GM04503 (cell line): ENCODE measurements around the gene RAD9A.
A peak's percentile ranks its signal among the peaks of the same experiment; 100 is the strongest.

Source experiments
- DNase-seq: peaks from one replicate; pipeline ENCODE4 v3.0.0-alpha.2; 2012; ENCODE audit warnings: low read depth

The RAD9A gene

DNA sequence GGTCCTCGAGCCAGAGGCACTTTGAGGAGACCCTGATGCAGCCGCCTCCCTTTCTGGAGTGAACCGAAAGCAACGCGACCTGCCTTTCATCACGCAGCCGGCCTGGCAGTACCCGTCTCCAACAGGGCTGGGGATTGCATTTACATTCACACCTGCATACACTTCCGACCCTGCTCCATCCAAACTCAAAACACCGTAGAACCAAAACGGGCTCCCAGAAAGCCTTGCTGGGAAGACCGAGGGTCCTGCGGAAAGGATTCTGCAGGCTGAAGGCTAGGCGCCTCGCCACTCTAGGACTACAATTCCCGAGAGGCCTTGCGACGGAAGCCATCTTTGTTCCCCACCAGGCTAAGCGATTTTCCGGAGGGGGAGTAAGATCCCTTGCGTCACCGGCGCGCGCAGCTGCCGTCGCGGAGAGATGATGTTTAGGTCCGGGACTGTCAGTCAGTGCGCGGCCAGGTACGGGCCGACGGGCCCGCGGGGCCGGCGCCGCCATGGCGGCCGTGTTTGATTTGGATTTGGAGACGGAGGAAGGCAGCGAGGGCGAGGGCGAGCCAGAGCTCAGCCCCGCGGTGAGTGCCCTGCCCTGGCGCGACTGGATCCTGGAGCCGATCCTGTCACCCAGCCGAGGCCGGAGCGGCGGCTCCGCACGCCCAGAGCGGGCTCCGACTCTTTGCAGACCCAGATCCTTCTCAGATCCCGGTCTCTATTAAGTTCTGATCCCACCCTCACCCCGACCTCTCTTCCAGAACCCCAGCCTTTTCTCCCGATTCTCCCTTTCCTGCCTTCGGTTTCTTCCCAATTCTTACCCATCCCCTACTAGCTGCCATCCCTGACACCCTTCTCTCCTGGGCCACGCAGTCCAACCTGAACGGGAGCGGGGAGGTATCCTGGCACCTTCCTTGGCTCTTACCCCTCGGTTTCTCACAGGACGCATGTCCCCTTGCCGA is 36.5 kb downstream of the RAD9A start, which contains the start of gene RPS6KB2:
TSS of gene RPS6KB2 (plus strand) at position 443 of the 950 bp plus-strand sequence. CDS start at position 495, 52 bp downstream.
- peak; percentile 85 for DNase-seq

DNA sequence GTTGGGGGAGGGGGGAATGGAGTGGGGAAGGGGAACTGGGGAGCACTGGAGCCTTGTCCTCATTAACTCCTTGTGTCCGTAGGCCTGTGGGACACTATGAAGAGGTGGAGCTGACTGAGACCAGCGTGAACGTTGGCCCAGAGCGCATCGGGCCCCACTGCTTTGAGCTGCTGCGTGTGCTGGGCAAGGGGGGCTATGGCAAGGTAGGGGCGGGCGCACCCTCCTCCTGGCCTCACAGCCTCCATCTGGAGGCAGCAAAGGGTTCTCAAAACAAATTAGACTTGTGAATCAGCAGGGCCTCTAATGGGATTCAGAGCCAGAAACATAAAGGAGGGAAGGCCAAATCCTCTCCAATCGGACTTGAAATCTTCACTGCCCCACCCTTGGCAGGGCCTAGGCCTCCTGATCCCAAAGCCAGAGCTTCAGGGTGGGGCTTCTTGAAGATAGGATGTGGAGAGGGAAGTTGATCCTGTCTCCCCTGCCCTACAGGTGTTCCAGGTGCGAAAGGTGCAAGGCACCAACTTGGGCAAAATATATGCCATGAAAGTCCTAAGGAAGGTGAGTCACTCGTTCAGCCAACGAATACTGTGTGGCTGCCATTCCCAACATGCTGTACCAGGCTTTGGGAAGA is 37.4 kb downstream of the RAD9A start:
- no peak for DNase-seq

DNA sequence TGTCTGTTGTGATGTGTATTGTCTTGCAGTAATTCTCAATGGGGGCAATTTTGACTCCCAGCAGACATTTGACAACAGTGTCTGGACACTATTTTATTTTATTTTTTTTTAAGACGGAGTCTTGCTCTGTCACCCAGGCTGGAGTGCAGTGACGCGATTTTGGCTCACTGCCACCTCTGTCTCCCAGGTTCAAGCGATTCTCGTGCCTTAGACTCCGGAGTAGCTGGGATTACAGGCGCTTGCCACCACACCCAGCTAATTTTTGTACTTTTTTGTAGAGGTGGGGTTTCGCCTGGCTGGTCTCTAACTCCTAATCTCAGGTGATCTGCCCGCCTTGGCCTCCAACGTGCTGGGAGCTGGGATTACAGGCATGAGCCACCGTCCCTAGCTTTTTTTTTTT is 37.9 kb downstream of the RAD9A start:
- no peak for DNase-seq

DNA sequence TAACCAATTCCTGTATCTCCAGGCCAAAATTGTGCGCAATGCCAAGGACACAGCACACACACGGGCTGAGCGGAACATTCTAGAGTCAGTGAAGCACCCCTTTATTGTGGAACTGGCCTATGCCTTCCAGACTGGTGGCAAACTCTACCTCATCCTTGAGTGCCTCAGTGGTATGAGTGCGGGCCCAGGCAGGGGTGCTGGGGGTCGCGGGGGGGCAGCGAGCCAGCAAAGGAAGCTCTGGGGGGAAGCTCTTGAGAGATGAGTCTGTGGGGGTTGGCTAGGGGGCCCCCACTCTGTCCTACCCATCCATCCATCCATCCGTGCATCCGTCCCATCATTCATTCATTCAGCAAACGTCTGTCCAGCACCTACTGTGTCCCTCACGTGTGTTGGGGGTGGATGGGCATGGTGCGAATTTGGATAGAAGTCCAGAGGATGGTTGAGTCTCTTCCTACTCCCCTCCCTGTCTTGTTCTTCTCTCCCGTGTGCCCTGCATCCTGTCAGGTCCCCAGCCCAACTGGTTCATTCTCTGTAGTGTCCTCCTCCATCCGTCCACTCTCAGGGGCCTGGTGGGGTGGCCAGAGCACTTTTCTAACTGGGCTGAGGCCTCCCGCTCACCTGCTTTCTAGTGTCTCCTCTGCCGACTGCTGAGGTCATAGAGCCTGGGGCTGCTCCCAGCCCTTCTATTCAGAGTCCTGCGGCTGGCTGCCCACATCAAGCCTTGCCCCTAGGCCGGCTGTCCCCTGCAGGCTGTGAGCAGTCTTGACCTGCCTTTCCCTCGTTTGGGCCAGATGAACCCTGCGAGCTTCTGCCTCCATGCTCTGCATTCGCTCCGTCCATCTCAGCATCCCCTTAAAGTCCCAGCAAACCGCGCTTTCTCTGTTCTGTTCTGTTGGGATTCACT is 39.8 kb downstream of the RAD9A start:
- DNase-seq, result no peak

DNA sequence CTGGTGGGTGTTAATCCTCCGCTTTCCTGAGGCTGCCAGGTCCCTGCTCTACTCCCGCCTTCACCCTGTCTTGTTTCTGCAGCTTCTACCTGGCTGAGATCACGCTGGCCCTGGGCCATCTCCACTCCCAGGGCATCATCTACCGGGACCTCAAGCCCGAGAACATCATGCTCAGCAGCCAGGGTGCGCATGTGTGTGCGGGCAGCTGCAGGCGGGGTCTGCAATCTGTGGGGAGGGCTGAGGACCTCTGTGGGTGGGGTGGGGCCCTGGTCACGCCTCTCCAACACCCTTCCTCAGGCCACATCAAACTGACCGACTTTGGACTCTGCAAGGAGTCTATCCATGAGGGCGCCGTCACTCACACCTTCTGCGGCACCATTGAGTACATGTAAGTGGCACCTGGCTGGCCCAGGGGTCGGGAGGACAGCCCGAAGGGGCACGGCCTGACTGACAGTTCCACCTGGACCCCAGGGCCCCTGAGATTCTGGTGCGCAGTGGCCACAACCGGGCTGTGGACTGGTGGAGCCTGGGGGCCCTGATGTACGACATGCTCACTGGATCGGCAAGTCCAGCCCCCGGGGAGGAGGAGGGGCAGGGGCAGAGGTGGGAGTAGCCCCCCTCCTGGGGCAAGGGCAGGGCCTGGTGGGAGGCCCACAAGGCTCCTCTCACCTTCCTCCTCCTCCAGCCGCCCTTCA is 41.0 kb downstream of the RAD9A start:
- no peak for DNase-seq

DNA sequence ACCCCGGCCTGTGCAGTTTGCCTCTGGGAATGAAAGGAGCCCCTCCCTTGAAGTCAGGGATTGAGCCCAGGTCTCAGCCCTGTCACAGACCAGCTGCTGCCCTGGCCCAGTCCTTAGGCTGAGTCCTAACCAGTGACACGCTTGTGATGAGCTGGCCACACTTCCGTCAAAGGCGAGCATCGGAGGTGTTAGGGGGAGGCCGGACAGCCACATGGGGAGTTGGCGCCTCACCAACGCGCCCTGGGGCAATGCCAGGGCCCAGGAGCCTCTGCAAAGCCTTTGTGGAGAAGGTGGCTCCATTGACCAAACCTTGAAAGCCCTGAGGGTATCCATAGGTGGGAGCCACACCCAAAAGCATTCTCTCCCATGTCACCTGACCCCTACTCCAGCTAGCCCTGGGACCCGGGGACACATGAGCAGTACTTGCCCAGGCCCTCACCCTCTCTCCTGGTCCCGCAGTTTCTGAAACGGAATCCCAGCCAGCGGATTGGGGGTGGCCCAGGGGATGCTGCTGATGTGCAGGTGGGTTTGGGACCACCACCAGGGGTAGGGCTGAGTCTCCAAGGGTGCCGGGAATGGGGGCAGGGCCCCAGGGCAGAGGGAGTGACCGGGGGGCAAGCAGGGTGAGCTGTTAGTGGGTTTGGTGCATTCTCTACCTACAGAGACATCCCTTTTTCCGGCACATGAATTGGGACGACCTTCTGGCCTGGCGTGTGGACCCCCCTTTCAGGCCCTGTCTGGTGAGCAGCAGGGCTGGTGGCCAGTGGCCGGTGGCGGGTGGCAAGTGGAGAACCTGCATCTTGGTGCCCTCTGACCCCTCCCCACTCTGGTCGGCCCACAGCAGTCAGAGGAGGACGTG is 42.0 kb downstream of the RAD9A start:
- DNase-seq, result no peak

DNA sequence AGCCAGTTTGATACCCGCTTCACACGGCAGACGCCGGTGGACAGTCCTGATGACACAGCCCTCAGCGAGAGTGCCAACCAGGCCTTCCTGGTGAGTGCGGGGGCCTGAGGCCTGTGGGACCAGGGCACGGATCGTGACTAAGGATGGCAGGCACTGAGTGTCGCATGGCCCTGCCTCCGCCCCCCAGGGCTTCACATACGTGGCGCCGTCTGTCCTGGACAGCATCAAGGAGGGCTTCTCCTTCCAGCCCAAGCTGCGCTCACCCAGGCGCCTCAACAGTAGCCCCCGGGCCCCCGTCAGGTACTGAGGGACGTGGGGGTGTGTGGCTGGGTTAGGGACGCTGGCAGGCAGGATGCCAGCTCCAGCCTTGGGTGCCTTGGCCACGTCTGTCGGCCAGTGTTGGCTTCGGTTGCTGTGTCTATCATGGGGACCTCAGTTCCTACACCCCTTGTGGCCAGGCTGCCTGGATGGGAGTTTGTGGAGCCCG is 42.7 kb downstream of the RAD9A start:
- no peak for DNase-seq

DNA sequence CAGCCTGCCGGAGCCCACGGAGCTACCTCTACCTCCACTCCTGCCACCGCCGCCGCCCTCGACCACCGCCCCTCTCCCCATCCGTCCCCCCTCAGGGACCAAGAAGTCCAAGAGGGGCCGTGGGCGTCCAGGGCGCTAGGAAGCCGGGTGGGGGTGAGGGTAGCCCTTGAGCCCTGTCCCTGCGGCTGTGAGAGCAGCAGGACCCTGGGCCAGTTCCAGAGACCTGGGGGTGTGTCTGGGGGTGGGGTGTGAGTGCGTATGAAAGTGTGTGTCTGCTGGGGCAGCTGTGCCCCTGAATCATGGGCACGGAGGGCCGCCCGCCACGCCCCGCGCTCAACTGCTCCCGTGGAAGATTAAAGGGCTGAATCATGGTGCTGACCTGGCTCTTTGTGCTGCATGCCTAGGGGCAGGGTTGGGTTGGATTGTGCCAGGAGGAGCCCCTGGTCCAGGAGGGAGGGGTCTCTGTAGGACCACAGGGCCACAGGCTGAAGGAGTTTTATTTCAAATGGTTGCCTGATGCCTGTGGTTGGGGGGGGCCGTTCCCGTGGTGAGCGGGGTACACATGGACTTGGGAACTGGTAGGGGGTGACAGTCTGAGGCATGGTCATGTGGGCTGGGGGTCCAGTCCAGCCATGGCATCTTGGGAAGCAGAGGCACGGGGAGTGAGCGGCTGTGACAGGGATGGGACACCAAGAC is 43.4 kb downstream of the RAD9A start:
- no peak for DNase-seq

DNA sequence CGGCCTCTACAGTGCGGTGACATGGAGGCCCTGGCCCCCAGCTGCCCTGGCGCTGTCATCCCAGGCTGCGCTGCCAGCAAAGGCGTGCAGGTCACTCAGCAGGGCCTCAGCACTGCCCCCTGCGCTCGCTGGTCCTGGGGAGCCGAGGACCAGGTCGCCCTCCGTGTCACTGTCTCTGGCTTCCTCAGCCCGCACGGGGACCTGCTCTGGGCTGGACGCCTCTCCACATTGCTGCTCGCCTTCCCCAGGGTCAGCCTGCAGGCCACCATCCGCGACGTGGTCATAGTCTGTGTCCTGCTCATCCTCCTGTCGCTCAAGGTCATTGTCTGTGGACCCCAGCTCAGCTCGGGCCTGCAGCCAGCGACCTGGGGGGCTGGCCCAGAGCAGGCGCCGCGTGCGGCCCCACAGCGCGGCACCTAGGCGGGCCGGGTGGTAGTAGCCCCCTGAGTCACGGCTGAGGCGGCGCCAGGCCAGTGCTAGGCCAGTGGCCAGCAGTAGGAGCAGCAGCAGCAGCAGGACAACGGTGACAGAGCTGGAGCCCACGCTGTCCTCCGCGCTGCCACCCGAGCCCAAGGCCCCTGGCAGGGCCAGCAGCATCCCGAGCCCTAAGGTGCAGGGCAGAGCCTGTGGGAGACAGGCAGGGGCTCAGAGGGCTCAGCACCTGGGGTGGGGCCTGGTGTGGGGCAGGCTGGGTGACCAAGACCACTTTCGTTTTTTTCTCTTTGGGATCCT is 44.1 kb downstream of the RAD9A start:
- no peak for DNase-seq

DNA sequence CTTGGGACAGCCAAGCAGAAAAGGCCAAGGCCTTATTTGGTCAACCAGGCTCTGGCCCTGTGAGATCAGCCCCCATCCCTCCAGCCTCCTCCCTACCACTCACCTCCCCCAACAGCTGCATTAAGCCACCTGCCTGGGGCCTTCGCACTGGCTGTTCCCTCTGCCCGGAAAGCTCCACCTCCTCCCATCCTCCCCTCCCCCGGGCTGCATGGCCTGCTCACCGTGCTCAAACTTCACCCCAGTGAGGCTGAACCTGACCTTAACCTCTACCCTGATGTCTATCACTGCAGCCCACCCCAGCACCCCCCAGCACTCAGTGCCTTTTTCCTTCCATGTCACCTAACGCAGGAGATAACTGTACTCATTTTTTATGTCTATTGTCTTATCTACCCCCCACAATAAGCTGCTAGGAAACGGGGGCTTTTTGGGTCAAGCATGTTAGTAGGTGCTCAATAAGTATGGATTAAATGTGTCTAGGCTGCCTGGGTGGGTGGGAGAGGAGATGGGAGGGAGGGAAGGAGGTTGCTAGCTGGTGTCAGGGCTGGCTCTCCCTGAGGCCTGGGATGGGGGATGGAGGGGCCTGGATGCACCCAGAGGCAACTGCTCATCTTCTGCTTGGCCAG is 44.8 kb downstream of the RAD9A start:
- DNase-seq, result no peak

DNA sequence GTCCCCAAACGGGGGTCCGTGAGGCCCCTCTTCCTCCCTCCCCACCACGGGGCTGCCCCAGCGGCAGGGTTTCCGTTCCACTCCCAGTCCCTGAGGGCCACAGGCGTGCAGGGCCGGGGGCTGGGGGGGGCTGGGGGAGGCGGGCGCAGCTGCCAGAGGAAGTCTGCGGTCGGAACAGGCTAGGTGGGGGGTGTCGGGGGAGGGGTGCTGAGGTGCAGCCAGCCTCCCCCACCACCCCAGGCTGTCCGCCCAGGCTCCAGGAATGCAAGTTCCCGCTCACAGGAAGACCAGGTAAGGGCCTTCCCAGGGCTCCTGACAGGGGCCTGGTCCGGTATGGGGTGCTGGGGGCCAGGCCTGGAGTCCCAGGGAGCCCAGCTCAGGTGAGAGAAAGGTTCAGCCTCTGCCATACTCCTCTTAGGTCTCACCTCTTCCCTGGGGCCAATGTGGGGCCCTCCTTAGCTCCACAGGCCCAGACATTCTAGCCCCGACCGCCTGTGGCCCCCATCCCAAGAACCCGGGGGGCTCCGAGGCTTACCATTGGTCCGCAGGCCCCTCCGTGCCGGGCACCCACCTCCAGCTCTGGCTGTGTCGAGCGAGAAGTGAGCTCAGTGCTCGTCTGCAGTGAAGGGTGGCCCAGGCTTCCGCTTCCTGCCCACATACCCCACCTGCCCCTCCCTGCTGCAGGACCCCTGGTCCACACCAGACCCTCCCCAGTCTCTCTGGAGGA is 45.5 kb downstream of the RAD9A start, which contains the start of gene PTPRCAP:
TSS of gene PTPRCAP (minus strand) at position 601 of the 727 bp plus-strand sequence. CDS start at position 538, 63 bp downstream.
- no peak for DNase-seq

DNA sequence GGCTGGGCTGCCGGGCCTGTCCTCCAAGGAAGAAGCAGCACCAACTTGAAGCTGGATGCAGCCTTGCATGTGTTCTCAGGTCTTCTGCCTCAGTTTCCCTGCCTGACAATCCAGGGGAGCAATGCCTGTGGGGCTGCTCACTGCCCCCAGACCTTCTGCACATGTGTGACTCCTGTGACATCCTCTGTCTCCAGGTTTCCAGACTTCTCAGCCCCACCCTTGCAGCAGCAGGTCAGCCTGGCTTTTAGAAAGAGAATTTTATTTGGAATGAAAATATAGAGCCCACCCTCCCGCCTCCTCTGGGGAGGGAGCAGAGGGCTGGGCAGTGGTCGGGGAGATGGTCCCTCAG is 46.0 kb downstream of the RAD9A start:
- DNase-seq, result no peak

DNA sequence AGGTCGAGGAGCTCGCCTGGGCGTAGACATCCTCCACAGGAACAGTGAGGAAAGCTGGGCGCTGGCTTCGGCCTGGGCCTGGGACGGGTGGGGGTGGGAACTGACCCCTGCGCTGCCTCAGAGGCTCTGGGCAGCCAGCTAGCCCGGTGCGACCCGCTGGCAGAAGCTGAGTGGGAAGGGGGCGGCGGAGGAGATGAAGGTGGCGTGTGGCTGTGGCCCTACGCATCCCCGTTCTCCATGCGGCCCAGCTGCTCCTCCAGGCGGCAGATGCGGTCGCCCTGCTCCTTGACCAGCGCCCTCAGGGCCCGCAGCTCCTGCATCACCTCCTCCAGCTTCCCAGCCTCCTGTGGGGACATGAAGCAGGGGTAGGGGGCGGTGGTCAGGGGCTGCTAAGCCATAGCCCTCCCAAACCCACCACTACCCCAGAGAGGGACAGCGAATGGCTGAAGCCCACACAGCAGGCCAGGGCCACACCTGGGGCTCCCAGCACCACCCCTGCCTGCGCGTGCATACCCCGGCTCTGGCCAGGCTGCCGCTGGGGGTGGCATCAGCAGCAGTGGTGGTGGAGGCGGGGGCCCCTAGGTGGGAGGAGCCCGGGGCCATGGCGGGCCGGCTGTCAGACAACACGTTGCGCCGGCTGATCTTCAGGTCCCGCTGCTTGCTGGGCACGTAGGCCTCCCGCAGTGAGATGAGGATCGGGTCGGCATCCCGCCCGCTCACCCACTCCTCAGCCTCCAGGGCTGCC is 46.5 kb downstream of the RAD9A start:
- DNase-seq, result no peak

DNA sequence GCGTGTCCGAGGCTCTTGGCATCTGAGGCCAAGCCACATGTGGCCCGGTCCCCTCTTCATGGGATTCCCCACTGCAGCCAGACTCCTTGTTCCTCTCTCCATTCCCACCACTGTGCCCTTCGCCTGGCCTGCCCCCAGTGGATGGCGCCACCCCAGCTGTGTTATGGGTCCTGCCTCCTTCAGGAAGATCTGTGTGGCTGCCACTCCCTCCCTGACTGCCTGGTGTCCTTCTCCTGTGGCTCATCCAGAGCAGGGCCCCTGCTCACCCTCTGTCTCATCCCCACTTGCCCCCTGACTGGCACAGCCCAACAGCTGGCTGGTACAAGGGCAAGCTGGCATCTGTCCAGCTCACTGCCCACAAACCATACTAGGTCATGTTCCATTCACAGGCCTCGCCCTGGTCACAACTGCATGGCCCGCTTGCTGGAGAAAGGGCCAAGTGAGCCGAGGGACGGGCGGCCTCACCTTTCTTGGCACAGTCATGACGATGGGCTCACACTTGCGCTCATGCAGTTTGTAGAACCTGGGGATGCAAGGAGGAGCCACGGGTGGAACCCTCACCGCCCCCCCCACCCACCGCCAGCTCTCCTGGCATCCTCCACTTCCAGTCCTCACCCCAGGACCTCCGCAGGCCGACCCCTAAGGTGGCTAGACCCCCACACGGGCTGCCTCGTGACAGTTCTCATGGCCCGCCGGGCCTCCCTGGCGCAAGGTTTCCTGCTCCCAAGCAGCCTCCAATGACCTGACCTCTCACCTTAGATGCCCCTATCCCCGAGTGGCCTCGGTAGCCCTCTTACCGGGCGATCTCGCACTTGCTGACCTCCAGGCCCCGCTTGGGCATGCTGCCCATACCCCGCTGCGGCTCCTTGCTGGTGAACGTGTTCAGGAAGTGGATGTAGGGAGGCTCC is 47.8 kb downstream of the RAD9A start:
- no peak for DNase-seq

DNA sequence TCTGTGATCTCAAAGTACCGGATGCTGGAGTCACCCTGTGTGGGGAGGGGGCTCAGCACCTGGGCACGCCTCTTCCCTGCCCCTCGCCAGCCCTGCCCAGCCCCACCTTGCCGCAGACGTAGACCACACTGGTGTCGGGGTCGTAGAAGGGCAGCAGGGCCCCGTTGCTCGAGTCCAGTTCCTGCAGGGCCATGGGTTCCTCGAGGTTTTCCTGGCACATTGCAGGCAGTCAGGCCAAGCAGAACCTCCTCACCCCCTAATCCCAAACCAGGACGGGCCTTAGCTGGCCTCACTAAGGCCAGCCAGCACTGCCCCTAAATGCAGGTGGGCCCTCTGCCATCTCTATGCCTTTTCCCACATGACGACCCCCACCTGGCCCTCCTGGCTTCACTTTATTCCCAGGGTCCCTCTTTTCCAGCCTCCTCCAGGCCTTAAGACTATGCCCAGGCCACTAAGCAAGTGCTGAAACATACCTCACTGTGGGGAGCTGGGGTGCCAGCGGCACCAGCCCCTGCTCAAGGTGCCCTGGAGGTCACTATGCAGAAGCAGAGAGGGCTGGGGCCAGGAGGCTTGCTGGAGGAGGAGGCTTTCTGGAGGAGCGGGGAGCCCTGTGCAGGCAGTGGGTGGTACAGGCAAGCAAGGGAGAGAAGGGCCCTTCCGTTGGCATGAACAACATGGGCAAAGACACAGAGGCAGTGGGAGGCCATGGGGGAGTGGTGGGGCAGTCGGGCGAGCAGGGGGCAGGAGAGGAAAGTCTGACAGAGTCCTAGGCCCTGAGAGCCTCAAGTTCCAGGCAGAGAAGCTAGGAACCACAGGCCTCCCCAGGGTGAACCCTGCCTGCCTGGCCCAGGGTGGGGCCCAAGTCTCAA is 48.7 kb downstream of the RAD9A start:
- no peak for DNase-seq
